ENCODE data around the gene MYRF. TPM values are rescaled to one million over a fixed set of nuclear protein-coding genes. Genes with fewer than 3 reads are reported as not detected.

The MYRF gene
- total RNA-seq, 1 donor from 2014 or later: 39.5 TPM

DNA sequence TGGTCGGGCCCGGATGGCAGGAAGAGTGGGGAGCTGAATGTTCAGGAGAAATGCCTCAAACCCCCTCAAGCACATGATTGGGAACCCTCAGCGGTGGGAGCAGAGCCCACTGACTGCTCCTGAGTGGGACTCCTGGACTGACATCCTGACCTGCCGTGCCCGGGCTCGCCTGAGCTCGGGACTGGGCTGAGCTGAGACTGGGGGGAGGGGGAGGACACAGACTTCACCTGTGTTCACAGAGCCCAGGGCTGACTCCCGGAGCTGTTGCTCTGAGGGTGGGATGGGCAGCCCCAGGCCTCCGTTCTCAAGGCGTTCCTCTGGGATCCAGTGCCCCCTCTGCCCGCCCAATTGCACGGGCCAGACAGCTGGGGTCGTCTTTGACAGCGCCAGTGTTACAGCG, 47.6 kb upstream of the MYRF start:
- Histone ChIP-seq H3K4me2 (ENCODE audit: low read length) (no peak overlapping the region), H2AFZ (ENCODE audit: low read depth, low read length) (no peak overlapping the region), H3K27ac (ENCODE audit: low read depth, low read length) (no peak overlapping the region), H3K4me3 (ENCODE audit: insufficient read depth, low read depth, low read length) (no peak overlapping the region), H3K36me3 (ENCODE audit: insufficient read depth, low read length) (no peaks in the 10 kb centered on the region), H3K27me3 (ENCODE audit: insufficient read depth, low read length) (no peaks in the 10 kb centered on the region), H3K79me2 (ENCODE audit: insufficient read depth, low read length) (peaks cover 3% of the 10 kb centered on the region), H3K9ac (ENCODE audit: low read length) (no peak overlapping the region), H3K4me1 (ENCODE audit: insufficient read depth, low read length) (peaks cover 9% of the 10 kb centered on the region), H3K9me3 (ENCODE audit: insufficient read depth, low read depth, low read length) (no peaks in the 10 kb centered on the region), H4K20me1 (ENCODE audit: insufficient read depth, low read length) (peaks cover 46% of the 10 kb centered on the region)
- Mint-ChIP-seq H3K36me3 (ENCODE audit: low read depth, unreplicated experiment) (no peaks in the 10 kb centered on the region), H3K27me3 (ENCODE audit: low read depth, unreplicated experiment) (peaks cover 38% of the 10 kb centered on the region), H3K4me3 (ENCODE audit: unreplicated experiment) (no peak overlapping the region), H3K9me3 (ENCODE audit: unreplicated experiment) (no peaks in the 10 kb centered on the region), H3K27ac (ENCODE audit: unreplicated experiment) (no peak overlapping the region), H3K4me1 (ENCODE audit: low read depth, unreplicated experiment) (peaks cover 16% of the 10 kb centered on the region)
- no peak for FAIRE-seq
- no peak for DNase-seq (ENCODE audit: low read depth)
- TF ChIP-seq, protein P1, sequence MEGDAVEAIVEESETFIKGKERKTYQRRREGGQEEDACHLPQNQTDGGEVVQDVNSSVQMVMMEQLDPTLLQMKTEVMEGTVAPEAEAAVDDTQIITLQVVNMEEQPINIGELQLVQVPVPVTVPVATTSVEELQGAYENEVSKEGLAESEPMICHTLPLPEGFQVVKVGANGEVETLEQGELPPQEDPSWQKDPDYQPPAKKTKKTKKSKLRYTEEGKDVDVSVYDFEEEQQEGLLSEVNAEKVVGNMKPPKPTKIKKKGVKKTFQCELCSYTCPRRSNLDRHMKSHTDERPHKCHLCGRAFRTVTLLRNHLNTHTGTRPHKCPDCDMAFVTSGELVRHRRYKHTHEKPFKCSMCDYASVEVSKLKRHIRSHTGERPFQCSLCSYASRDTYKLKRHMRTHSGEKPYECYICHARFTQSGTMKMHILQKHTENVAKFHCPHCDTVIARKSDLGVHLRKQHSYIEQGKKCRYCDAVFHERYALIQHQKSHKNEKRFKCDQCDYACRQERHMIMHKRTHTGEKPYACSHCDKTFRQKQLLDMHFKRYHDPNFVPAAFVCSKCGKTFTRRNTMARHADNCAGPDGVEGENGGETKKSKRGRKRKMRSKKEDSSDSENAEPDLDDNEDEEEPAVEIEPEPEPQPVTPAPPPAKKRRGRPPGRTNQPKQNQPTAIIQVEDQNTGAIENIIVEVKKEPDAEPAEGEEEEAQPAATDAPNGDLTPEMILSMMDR (IDR thresholded peaks at IDR 0.05; ENCODE audit: insufficient read depth, low read depth, low read length): no peak
- TF ChIP-seq EZH2 (IDR thresholded peaks at IDR 0.05; ENCODE audit: insufficient read depth, low read length): no peak

DNA sequence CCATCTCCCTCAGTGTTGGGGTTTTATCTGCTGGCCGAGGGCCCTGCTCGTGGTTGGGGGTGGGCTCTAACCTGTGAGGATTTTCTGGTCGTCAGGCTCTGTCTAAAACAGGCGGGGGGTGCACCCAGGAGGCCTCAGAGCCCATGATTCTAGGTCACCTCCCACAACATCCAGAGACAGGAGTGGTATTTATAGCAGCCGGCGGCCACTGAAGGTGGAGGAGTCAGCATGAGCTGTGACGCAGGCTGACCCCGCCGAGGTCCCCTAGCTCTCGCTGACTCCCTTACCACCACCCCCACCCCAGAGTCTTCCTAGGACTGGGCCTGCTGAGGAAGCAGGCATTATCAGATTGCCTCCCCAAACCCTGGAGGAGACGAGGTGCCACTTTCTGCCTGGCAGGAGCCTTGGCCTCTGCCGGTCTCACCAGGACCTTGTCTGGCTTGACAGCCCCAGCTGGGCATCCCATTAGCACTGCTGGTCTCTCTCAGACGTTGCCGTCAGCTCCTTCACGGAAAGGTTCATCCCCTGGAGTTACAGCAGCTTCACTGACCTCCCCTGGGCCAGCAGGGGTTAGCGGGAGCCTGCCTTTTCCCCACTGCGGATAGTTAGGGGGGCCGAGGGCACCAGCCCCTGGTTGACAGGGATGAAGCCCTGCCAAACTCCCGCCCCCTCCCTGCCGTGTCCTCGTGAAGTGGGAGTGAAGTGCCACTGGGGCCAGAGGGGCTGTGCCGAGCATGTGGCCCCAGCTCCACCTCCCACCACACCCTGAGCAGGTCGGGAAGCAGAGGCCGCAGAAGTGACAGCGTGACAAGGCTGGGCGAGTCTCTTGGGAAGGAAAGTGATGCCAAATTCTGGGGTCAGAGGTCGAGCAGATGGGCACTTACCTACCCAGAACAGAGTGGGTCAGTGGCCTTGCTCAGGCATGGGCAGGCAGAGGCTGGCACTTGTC, 45.7 kb upstream of the MYRF start:
- Mint-ChIP-seq H3K4me3 (ENCODE audit: unreplicated experiment) (no peak overlapping the region), H3K4me1 (ENCODE audit: low read depth, unreplicated experiment) (peaks cover 4% of the 10 kb centered on the region), H3K27me3 (ENCODE audit: low read depth, unreplicated experiment) (peaks cover 33% of the 10 kb centered on the region), H3K27ac (ENCODE audit: unreplicated experiment) (no peak overlapping the region), H3K36me3 (ENCODE audit: low read depth, unreplicated experiment) (no peaks in the 10 kb centered on the region), H3K9me3 (ENCODE audit: unreplicated experiment) (no peaks in the 10 kb centered on the region)
- H3K4me1 ChIP-seq (ENCODE audit: insufficient read depth, low read length): no peaks in the 10 kb centered on the region
- no peaks in the 10 kb centered on the region for H3K36me3 ChIP-seq (ENCODE audit: insufficient read depth, low read length)
- peaks cover 39% of the 10 kb centered on the region for H4K20me1 ChIP-seq (ENCODE audit: insufficient read depth, low read length)
- FAIRE-seq (no peak), DNase-seq (ENCODE audit: low read depth) (no peak)
- no peak overlapping the region for H2AFZ ChIP-seq (ENCODE audit: low read depth, low read length)
- no peak overlapping the region for H3K9ac ChIP-seq (ENCODE audit: low read length)
- no peaks in the 10 kb centered on the region for H3K27me3 ChIP-seq (ENCODE audit: insufficient read depth, low read length)
- no peak overlapping the region for H3K4me3 ChIP-seq (ENCODE audit: insufficient read depth, low read depth, low read length)
- no peak overlapping the region for H3K4me2 ChIP-seq (ENCODE audit: low read length)
- no peaks in the 10 kb centered on the region for H3K9me3 ChIP-seq (ENCODE audit: insufficient read depth, low read depth, low read length)
- H3K27ac ChIP-seq (ENCODE audit: low read depth, low read length): no peak overlapping the region
- H3K79me2 ChIP-seq (ENCODE audit: insufficient read depth, low read length): peaks cover 3% of the 10 kb centered on the region
- TF ChIP-seq EZH2 (IDR thresholded peaks at IDR 0.05; ENCODE audit: insufficient read depth, low read length): no peak
- TF ChIP-seq, protein P1 (IDR thresholded peaks at IDR 0.05; ENCODE audit: insufficient read depth, low read depth, low read length): no peak

DNA sequence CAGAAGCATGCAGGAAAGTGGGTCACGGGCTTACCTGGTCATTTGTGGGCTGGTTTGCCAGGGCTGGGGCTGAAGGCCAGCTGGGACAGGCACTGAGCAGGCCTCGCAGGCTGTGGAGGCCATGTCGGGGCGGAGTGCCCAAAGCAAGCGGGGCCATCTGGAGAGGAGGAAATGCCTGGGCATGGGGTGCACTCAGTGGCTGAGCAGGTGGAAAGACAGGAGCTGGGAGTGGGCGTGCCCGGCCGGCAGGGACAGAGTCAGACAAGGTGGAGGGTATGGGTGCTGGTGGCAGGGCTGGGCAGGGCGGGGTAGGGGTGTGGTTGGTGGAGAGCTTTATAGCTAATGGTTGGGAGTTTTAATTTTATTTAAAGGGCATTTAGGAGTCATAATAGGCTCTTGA, 44.9 kb upstream of the MYRF start:
- DNase-seq (ENCODE audit: low read depth) (no peak), FAIRE-seq (no peak)
- Mint-ChIP-seq H3K4me3 (ENCODE audit: unreplicated experiment) (no peak overlapping the region), H3K36me3 (ENCODE audit: low read depth, unreplicated experiment) (no peaks in the 10 kb centered on the region), H3K27me3 (ENCODE audit: low read depth, unreplicated experiment) (peaks cover 34% of the 10 kb centered on the region), H3K27ac (ENCODE audit: unreplicated experiment) (no peak overlapping the region), H3K4me1 (ENCODE audit: low read depth, unreplicated experiment) (peaks cover 4% of the 10 kb centered on the region), H3K9me3 (ENCODE audit: unreplicated experiment) (no peaks in the 10 kb centered on the region)
- Histone ChIP-seq H3K4me3 (ENCODE audit: insufficient read depth, low read depth, low read length) (no peak overlapping the region), H3K27me3 (ENCODE audit: insufficient read depth, low read length) (no peaks in the 10 kb centered on the region), H3K79me2 (ENCODE audit: insufficient read depth, low read length) (peaks cover 3% of the 10 kb centered on the region), H3K27ac (ENCODE audit: low read depth, low read length) (no peak overlapping the region), H3K4me2 (ENCODE audit: low read length) (no peak overlapping the region), H3K9ac (ENCODE audit: low read length) (no peak overlapping the region), H4K20me1 (ENCODE audit: insufficient read depth, low read length) (peaks cover 39% of the 10 kb centered on the region), H2AFZ (ENCODE audit: low read depth, low read length) (no peak overlapping the region), H3K36me3 (ENCODE audit: insufficient read depth, low read length) (no peaks in the 10 kb centered on the region), H3K9me3 (ENCODE audit: insufficient read depth, low read depth, low read length) (no peaks in the 10 kb centered on the region), H3K4me1 (ENCODE audit: insufficient read depth, low read length) (no peaks in the 10 kb centered on the region)
- no peak for TF ChIP-seq EZH2 (IDR thresholded peaks at IDR 0.05; ENCODE audit: insufficient read depth, low read length)
- TF ChIP-seq, protein P1 (IDR thresholded peaks at IDR 0.05; ENCODE audit: insufficient read depth, low read depth, low read length): no peak
